ENCODE data around the gene LGR5. TPM values are rescaled to one million over a fixed set of nuclear protein-coding genes. Genes with fewer than 3 reads are reported as not detected.
A peak's percentile ranks its signal among the peaks of the same experiment; 100 is the strongest.
"Not testable (repeated sequence)": the region's sequence is repeated elsewhere in the genome, so short reads cannot be mapped to it uniquely, and the experiment has no call there.

LGR5 gene
- polyA plus RNA-seq, 1 donor from 2014 or later = not detected

- Mint-ChIP-seq H3K27me3 (peaks cover 3% of the 10 kb centered on the region), H3K4me1 (peaks cover 0 to 4% (median 4%) of the 10 kb centered on the region in 3 donors), H3K4me3 (no peak overlapping the region), H3K9me3 (no peaks in the 10 kb centered on the region), H3K36me3 (no peaks in the 10 kb centered on the region), H3K27ac (peak overlapping the region in 1 of 3 donors; percentile 20)
These were observed 96.8 kb downstream of the LGR5 start for GRCh38 chr12:71536279-71536938.

- no peaks in the 10 kb centered on the region for H3K9me3 Mint-ChIP-seq
- H3K4me3 Mint-ChIP-seq = no peak overlapping the region
- H3K27ac Mint-ChIP-seq = no peak overlapping the region
- peaks cover 3% of the 10 kb centered on the region for H3K27me3 Mint-ChIP-seq
- no peaks in the 10 kb centered on the region for H3K36me3 Mint-ChIP-seq
- peaks cover 0 to 4% (median 4%) of the 10 kb centered on the region in 3 donors for H3K4me1 Mint-ChIP-seq
These were observed 97.5 kb downstream of the LGR5 start for GRCh38 chr12:71536939-71537622.

- no peaks in the 10 kb centered on the region for H3K9me3 Mint-ChIP-seq
- H3K4me3 Mint-ChIP-seq = no peak overlapping the region
- H3K4me1 Mint-ChIP-seq = peaks cover 0 to 4% (median 4%) of the 10 kb centered on the region in 3 donors
- no peak overlapping the region for H3K27ac Mint-ChIP-seq
- H3K36me3 Mint-ChIP-seq = no peaks in the 10 kb centered on the region
- H3K27me3 Mint-ChIP-seq = peaks cover 3% of the 10 kb centered on the region
These were observed 99.2 kb downstream of the LGR5 start for GRCh38 chr12:71538807-71539206.

DNA sequence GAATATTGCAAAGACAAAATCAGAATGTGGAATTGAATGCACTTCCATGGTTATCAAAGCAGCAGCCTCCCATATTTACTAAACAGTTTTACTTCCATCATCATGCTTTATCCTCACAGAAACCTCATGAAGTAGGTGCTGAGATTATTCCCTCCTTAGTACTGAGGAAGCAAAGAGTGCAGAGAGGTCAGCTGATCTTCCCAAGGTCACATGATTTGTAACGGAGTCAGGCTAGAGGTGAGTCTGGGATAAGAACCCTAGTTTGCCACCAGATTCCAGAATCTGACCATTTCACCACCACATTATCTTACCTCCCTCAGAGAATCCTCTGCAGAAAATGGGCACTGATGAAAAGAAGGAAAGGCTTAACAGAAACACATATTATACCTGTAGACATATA is 102.0 kb downstream of the LGR5 start:
- Mint-ChIP-seq H3K27ac (no peak overlapping the region), H3K27me3 (peaks cover 4% of the 10 kb centered on the region), H3K36me3 (no peaks in the 10 kb centered on the region), H3K4me1 (peaks cover 0 to under 1% (median 0%) of the 10 kb centered on the region in 3 donors), H3K9me3 (no peaks in the 10 kb centered on the region), H3K4me3 (no peak overlapping the region)

DNA sequence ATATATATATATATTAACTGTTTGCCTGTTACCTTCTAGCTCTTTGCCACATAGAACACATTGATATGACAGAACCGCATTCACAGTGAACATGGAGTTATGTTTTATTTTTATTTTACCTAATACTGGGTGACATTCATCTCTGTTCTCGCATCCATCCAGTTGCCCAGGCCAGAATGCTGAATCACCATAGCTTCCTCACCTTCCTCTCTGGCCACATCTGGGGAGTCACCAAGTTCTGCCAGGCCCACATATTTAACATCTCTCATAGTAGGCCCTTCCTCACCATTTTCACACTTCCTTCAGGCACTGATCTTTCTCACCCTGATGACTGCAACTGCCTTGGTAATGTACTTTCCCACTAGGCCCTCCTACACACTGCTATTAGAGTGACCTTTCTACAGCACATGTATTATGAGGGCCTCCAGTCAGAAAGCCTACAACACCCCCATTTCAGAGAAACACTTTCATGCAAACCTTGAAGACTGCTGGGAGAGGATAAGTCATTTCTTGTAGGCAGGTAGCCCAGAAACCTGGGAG is 106.8 kb downstream of the LGR5 start:
- no peaks in the 10 kb centered on the region for H3K36me3 Mint-ChIP-seq
- no peaks in the 10 kb centered on the region for H3K4me1 Mint-ChIP-seq
- no peaks in the 10 kb centered on the region for H3K9me3 Mint-ChIP-seq
- H3K4me3 Mint-ChIP-seq = no peak overlapping the region
- H3K27ac Mint-ChIP-seq = no peak overlapping the region
- peaks cover 1% of the 10 kb centered on the region for H3K27me3 Mint-ChIP-seq

DNA sequence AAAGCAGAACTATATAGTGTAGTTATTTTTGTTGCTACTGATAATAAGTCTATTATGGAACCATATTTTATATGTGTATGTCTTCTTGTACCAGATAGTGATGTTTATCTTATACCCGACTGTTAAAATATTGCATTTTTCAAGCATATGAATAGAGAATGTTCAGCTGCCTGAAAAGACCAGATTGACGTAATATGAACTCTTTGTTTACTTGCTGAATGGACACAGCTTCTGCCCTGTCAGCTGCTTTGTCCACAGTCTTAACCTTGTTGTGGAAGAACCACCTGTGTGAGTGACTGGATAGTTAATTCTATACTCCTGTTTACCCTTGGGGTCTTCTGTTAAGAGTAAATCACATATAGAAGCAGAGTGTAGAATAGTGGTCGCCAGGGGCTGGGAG is 109.3 kb downstream of the LGR5 start:
- peaks cover 1% of the 10 kb centered on the region for H3K27me3 Mint-ChIP-seq
- H3K4me3 Mint-ChIP-seq = no peak overlapping the region
- H3K27ac Mint-ChIP-seq = no peak overlapping the region
- no peaks in the 10 kb centered on the region for H3K4me1 Mint-ChIP-seq
- no peaks in the 10 kb centered on the region for H3K36me3 Mint-ChIP-seq
- H3K9me3 Mint-ChIP-seq = no peaks in the 10 kb centered on the region

GRCh38 chr12:71551529-71551928 is 111.9 kb downstream of the LGR5 start:
- H3K27ac Mint-ChIP-seq = no peak overlapping the region
- no peaks in the 10 kb centered on the region for H3K9me3 Mint-ChIP-seq
- H3K36me3 Mint-ChIP-seq = no peaks in the 10 kb centered on the region
- H3K4me3 Mint-ChIP-seq = no peak overlapping the region
- H3K27me3 Mint-ChIP-seq = peaks cover under 1% of the 10 kb centered on the region
- no peaks in the 10 kb centered on the region for H3K4me1 Mint-ChIP-seq

DNA sequence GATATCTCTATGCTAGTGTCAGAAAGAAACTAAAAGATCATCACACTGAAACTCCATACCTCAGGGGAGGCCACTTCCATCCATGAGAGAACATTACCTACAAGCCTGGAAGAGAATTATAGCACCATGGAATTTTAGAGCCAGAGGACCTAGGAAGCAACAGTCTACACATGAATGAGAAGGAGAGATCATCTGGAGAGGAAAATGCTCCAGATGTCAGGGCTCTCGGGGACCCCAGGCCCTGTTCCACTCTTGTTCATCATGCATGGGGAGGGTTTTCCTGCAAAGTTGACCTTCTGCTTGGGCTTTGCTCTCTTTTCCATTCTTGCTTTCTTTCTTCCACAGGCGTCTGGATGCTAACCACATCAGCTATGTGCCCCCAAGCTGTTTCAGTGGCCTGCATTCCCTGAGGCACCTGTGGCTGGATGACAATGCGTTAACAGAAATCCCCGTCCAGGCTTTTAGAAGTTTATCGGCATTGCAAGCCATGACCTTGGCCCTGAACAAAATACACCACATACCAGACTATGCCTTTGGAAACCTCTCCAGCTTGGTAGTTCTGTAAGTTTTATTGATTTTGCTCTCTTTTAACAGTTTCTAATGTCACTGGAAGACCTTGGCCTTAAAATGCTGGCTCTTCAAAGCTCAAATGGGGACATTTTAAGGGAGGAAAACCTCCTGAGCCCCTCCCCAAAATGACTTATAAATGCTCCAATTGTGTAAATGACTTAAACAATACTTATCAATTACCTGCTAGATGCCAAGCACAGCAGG is 113.3 kb downstream of the LGR5 start:
- H3K27ac Mint-ChIP-seq = no peak overlapping the region
- no peak overlapping the region for H3K4me3 Mint-ChIP-seq
- no peaks in the 10 kb centered on the region for H3K9me3 Mint-ChIP-seq
- no peaks in the 10 kb centered on the region for H3K27me3 Mint-ChIP-seq
- H3K4me1 Mint-ChIP-seq = no peaks in the 10 kb centered on the region
- H3K36me3 Mint-ChIP-seq = no peaks in the 10 kb centered on the region

- H3K4me3 Mint-ChIP-seq = no peak overlapping the region
- H3K36me3 Mint-ChIP-seq = no peaks in the 10 kb centered on the region
- H3K27ac Mint-ChIP-seq = no peak overlapping the region
- no peaks in the 10 kb centered on the region for H3K9me3 Mint-ChIP-seq
- no peaks in the 10 kb centered on the region for H3K4me1 Mint-ChIP-seq
- H3K27me3 Mint-ChIP-seq = peaks cover 2% of the 10 kb centered on the region
These were observed 115.6 kb downstream of the LGR5 start for GRCh38 chr12:71555191-71555590.

GRCh38 chr12:71555789-71556188 is 116.2 kb downstream of the LGR5 start:
- peak overlapping the region in 1 of 3 donors; percentile 77 for H3K27ac Mint-ChIP-seq
- H3K4me3 Mint-ChIP-seq, H3K4me1 Mint-ChIP-seq, H3K27me3 Mint-ChIP-seq, H3K9me3 Mint-ChIP-seq, H3K36me3 Mint-ChIP-seq: not testable (repeated sequence)

- H3K4me1 Mint-ChIP-seq = no peaks in the 10 kb centered on the region
- no peaks in the 10 kb centered on the region for H3K36me3 Mint-ChIP-seq
- no peak overlapping the region for H3K4me3 Mint-ChIP-seq
- H3K27me3 Mint-ChIP-seq = peaks cover 4% of the 10 kb centered on the region
- H3K27ac Mint-ChIP-seq = no peak overlapping the region
- no peaks in the 10 kb centered on the region for H3K9me3 Mint-ChIP-seq
These were observed 116.8 kb downstream of the LGR5 start for GRCh38 chr12:71556448-71556847.

DNA sequence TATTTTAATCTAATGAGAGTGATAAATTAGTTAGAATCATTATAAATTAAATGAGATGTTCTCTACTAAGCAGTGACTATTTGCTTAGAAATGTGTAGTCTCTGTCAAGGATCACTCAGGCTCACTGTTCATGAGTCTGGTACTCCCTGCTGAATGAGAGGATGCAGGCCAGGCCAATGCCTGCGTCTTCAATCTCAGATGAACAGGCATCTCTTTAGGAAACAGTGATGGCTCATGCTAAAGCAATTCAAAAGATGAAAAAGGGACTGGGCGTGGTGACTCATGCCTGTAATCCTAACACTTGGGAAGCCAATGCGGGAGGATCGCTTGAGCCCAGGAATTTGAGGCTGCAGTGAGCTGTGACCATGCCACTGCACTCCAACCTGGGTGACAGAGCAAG is 117.3 kb downstream of the LGR5 start:
- Mint-ChIP-seq H3K4me3 (no peak overlapping the region), H3K27me3 (peaks cover 4% of the 10 kb centered on the region), H3K4me1 (no peaks in the 10 kb centered on the region), H3K36me3 (no peaks in the 10 kb centered on the region), H3K27ac (no peak overlapping the region), H3K9me3 (no peaks in the 10 kb centered on the region)

GRCh38 chr12:71558445-71558844 is 118.8 kb downstream of the LGR5 start:
- H3K27me3 Mint-ChIP-seq = peaks cover 4% of the 10 kb centered on the region
- H3K36me3 Mint-ChIP-seq = no peaks in the 10 kb centered on the region
- H3K4me3 Mint-ChIP-seq = no peak overlapping the region
- no peaks in the 10 kb centered on the region for H3K9me3 Mint-ChIP-seq
- no peaks in the 10 kb centered on the region for H3K4me1 Mint-ChIP-seq
- H3K27ac Mint-ChIP-seq = no peak overlapping the region

GRCh38 chr12:71562676-71563595 is 123.3 kb downstream of the LGR5 start:
- H3K27me3 Mint-ChIP-seq = peaks cover 4% of the 10 kb centered on the region
- no peaks in the 10 kb centered on the region for H3K36me3 Mint-ChIP-seq
- no peaks in the 10 kb centered on the region for H3K4me1 Mint-ChIP-seq
- no peak overlapping the region for H3K4me3 Mint-ChIP-seq
- peaks cover 0 to under 1% (median 0%) of the 10 kb centered on the region in 3 donors for H3K9me3 Mint-ChIP-seq
- no peak overlapping the region for H3K27ac Mint-ChIP-seq

Data from IgD-negative memory B cell (primary cell).